Cardiac muscle cell (in vitro differentiated cells and primary cell): ENCODE results near the gene TOR4A. TPM values are rescaled to one million over a fixed set of nuclear protein-coding genes. Genes with fewer than 3 reads are reported as not detected.

Experiments used
- DNase-seq, 2 donors: peaks; one replicate each; pipeline versions ENCODE4 v3.0.0 to v3.0.0-alpha.2; 2010 to 2017; ENCODE audit warnings: low read depth in 1 of 2, low spot score in 1 of 2
- H3K27ac ChIP-seq: fragments of 200-600 bp; sonication (generic); 2 replicates; pipeline ENCODE4 v1.5.1; 2016
- H3K27me3 ChIP-seq: fragments of 200-600 bp; sonication (generic); 2 replicates; pipeline ENCODE4 v1.6.0; 2016; ENCODE audit warnings: control low read depth
- H3K36me3 ChIP-seq: fragments of 200-600 bp; sonication (generic); 2 replicates; pipeline ENCODE4 v1.5.1; 2016; ENCODE audit warnings: control low read depth
- H3K4me1 ChIP-seq: fragments of 200-600 bp; sonication (generic); 2 replicates; pipeline ENCODE4 v1.8.1; 2017; ENCODE audit warnings: low read depth, mild to moderate bottlenecking, mixed run types
- H3K4me3 ChIP-seq: fragments of 200-600 bp; sonication (generic); 2 replicates; pipeline ENCODE4 v1.5.1; 2016; ENCODE audit warnings: mild to moderate bottlenecking
- H3K9me3 ChIP-seq: fragments of 200-600 bp; sonication (generic); 2 replicates; pipeline ENCODE4 v1.5.1; 2017; ENCODE audit warnings: low read depth, mild to moderate bottlenecking, control low read depth
- CTCF ChIP-seq: IDR thresholded peaks from 2 replicates; pipeline ENCODE4 v1.5.1; 2012; ENCODE audit warnings: low read depth, mild to moderate bottlenecking, low read length
- polyA plus RNA-seq: library from polyadenylated mRNA; unstranded; fragments of >200 nt; fragmentation: Nextera tagmentation; extraction: Ambion mirVana; gene quantifications from 2 replicates; pipeline ENCODE4 v1.2.1, GENCODE V29; 2016
- total RNA-seq: library from RNA; depleted of rRNA; stranded (reverse); fragments of >200 nt; gene quantifications from 2 replicates; pipeline ENCODE4 v1.2.3, GENCODE V29; 2016

Gene TOR4A
- total and polyA plus RNA-seq, 2 experiments from 2014 or later: 18.5 to 51.4 TPM

- Histone ChIP-seq H3K27me3 (no peaks in the 10 kb centered on the region), H3K4me1 (peaks cover 19% of the 10 kb centered on the region), H3K4me3 (peak overlapping the region; percentile 98), H3K36me3 (peaks cover 3% of the 10 kb centered on the region), H3K9me3 (no peaks in the 10 kb centered on the region), H3K27ac (no peak overlapping the region)
- TF ChIP-seq CTCF: no peak
- no peak for DNase-seq
Observed at GRCh38 chr9:137253717-137254623, 23.6 kb upstream of the TOR4A start.

- peak; percentile 93 to 94 for DNase-seq
- Histone ChIP-seq H3K4me1 (peaks cover 19% of the 10 kb centered on the region), H3K36me3 (peaks cover 7% of the 10 kb centered on the region), H3K9me3 (no peaks in the 10 kb centered on the region), H3K4me3 (peak within 1 kb of the TSS; percentile 98), H3K27ac (peak within 1 kb of the TSS; percentile 57), H3K27me3 (no peaks in the 10 kb centered on the region)
- TF ChIP-seq CTCF: no peak
Observed at GRCh38 chr9:137254624-137255447, 22.7 kb upstream of the TOR4A start, which contains the start of gene NELFB. Gene NELFB (plus strand): TSS chr9:137255327.

GRCh38 chr9:137255448-137256114, 21.9 kb upstream of the TOR4A start:
- peaks cover 19% of the 10 kb centered on the region for H3K4me1 ChIP-seq
- peak in 1 of 2 donors; percentile 72 for DNase-seq
- H3K27ac ChIP-seq: peak overlapping the region; percentile 57

GRCh38 chr9:137256362-137256761, 21.2 kb upstream of the TOR4A start:
- Histone ChIP-seq H3K27ac (no peak overlapping the region), H3K27me3 (no peaks in the 10 kb centered on the region), H3K9me3 (no peaks in the 10 kb centered on the region), H3K4me1 (peaks cover 19% of the 10 kb centered on the region), H3K36me3 (peaks cover 7% of the 10 kb centered on the region), H3K4me3 (peak overlapping the region; percentile 98)
- TF ChIP-seq CTCF: no peak
- DNase-seq: no peak

More at GRCh38 chr9:137255448-137256114, 21.9 kb upstream of the TOR4A start:
- H3K4me3 ChIP-seq: peak overlapping the region; percentile 98
- TF ChIP-seq CTCF: no peak
- no peaks in the 10 kb centered on the region for H3K27me3 ChIP-seq
- H3K36me3 ChIP-seq: peaks cover 7% of the 10 kb centered on the region
- H3K9me3 ChIP-seq: no peaks in the 10 kb centered on the region

- Histone ChIP-seq H3K9me3 (no peaks in the 10 kb centered on the region), H3K27ac (no peak overlapping the region), H3K36me3 (peaks cover 7% of the 10 kb centered on the region), H3K27me3 (no peaks in the 10 kb centered on the region), H3K4me3 (no peak overlapping the region), H3K4me1 (peaks cover 19% of the 10 kb centered on the region)
- TF ChIP-seq CTCF: no peak
- no peak for DNase-seq
Observed at GRCh38 chr9:137256856-137257255, 20.7 kb upstream of the TOR4A start.
